LNCaP clone FGC (cell line): ENCODE measurements around the gene PALM3.

Experiments
- DNase-seq: peaks from one replicate; pipeline ENCODE4 v3.0.0-alpha.2; 2011; ENCODE audit warnings: low read depth
- H3K4me3 ChIP-seq: 2 replicates; pipeline ENCODE4 v1.5.1; 2011; ENCODE audit warnings: mild to moderate bottlenecking, low read depth, low read length, control low read depth
- TF ChIP-seq, protein P1 (sequence below): IDR thresholded peaks from 2 replicates; pipeline ENCODE4 v1.5.1; 2012; ENCODE audit warnings: mild to moderate bottlenecking; ENCODE audit not compliant: control insufficient read depth, insufficient read depth; ENCODE audit errors: extremely low read depth

Gene PALM3

GRCh38 chr19:14103310-14103709 is 41.4 kb upstream of the PALM3 start:
- DNase-seq, result no peak
- TF ChIP-seq, protein P1, sequence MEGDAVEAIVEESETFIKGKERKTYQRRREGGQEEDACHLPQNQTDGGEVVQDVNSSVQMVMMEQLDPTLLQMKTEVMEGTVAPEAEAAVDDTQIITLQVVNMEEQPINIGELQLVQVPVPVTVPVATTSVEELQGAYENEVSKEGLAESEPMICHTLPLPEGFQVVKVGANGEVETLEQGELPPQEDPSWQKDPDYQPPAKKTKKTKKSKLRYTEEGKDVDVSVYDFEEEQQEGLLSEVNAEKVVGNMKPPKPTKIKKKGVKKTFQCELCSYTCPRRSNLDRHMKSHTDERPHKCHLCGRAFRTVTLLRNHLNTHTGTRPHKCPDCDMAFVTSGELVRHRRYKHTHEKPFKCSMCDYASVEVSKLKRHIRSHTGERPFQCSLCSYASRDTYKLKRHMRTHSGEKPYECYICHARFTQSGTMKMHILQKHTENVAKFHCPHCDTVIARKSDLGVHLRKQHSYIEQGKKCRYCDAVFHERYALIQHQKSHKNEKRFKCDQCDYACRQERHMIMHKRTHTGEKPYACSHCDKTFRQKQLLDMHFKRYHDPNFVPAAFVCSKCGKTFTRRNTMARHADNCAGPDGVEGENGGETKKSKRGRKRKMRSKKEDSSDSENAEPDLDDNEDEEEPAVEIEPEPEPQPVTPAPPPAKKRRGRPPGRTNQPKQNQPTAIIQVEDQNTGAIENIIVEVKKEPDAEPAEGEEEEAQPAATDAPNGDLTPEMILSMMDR, result no peak
- no peak overlapping the region for H3K4me3 ChIP-seq

GRCh38 chr19:14102756-14103155 is 40.9 kb upstream of the PALM3 start:
- no peak for DNase-seq
- TF ChIP-seq, protein P1, result no peak
- H3K4me3 ChIP-seq, result no peak overlapping the region

DNA sequence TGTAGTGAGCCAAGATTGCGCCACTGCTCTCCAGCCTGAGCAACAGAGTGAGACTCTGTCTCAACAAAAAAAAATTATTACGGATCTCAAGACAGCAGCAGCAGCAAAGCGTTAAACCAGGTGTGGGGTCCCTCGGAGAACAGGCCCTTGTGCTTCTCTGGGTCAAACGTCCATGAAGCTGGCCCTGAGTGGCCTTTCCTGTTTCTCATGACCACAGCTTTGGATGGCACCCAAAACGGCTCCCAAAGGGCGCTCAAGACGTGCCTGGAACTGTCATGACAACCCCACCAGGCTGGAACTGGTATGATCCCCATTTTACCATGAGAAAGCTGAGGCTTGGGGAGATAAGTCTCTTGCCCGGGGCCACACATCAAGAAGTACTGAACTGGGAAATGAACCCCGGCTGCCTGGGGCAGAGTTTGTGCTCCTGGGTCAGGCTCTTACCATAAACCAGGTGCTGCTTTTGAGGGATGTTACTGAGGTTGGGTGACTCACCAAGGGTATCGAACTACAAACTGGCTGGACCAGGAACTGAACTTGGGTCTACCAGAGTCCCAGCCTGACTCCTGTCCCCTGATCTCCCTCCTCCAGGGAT is 40.3 kb upstream of the PALM3 start:
- H3K4me3 ChIP-seq, result no peak overlapping the region
- DNase-seq, result no peak
- TF ChIP-seq, protein P1, result no peak

DNA sequence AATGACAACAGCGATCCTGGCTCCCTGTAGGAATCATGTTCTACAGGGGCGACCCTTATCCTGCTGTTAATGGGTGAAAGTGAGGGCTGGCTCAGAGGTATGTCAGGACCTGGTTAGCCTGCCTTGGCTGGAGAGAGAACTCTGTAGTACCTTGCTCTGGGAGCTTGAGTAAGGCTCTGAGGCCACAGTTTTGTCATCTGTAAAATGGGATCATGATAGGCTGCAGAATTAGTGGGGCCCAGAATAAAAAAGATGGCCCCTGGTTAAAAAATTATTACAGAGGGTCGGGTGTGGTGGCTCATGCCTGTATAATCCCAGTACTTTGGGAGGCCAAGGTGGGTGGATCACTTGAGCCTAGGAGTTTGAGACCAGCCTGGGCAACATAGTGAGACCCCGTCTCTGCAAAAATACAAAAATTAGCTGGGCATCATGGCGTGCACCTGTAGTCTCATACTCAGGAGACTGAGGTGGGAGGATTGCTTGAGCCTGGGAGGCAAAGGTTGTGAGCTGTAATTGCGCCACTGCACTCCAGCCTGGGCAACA is 39.2 kb upstream of the PALM3 start:
- TF ChIP-seq, protein P1, result no peak
- no peak overlapping the region for H3K4me3 ChIP-seq
- DNase-seq, result no peak

DNA sequence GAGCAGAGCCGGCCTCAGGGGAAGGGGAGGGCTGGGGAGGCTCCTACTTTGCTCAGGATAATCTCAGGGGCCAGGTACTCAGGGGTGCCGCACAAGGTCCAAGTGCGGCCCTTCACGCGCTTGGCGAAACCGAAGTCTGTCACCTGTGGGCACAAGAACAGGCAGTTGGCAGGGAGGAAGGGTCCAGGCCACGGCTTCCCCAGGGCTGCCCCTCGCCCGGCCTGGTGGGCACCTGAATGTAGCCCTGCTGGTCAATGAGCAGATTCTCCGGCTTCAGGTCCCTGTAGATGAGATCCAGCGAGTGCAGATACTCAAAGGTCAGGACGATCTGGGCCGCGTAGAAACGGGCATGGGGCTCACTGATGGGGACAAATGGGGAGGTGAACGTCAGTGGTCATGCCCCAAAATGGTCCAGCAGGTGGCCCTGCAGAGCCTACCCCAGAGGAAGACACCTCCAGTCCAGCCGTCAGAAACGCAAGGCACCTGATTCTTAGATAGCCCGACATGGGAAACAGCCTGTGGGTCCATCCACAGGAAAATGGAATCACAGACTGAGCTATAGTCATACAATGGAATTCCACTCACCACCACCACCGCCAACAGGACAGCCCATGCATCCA is 35.8 kb upstream of the PALM3 start:
- no peak overlapping the region for H3K4me3 ChIP-seq
- TF ChIP-seq, protein P1, result no peak
- no peak for DNase-seq

DNA sequence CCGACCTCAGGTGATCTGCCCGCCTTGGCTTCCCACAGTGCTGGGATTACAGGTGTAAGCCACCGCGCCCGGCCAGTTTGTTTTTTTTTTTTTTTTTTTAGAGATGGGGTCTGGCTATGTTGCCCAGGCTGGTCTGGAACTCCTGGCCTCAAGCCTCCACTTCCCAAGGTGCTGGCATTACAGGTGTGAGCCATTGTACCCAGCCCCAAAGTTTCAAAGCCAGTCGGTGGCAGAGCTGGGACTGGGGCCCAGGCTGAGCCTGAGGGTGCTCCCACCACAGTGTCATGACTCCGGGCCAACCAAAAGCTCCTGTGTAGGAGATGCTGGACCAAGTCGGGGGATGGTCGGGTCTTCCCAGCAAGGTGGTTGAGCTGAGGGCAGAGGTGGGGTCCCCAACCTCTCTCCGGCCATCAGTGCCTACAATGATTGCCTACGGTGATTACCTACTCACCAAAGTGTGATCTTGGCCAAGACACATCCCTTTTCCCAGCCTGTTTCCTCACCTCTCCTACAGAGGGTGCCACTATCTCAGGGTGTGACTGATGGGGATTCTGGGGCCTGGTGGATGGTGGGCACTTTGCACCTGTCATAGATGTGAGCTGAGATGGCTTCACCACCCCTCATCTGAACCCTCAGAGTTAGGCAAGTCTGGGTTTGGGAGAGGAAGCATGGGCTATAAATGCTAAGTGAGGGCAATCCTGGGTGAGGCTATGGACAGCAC is 34.6 kb upstream of the PALM3 start:
- no peak overlapping the region for H3K4me3 ChIP-seq
- no peak for DNase-seq
- TF ChIP-seq, protein P1, result no peak
